Activated CD4-positive, CD25-positive, alpha-beta regulatory T cell treated with anti-CD3 and anti-CD28 coated beads, Interleukin-2, amount 50 U/mL, for 16 hours (primary cell): ENCODE results near the gene SERGEF.
"Not testable (repeated sequence)": the region's sequence is repeated elsewhere in the genome, so short reads cannot be mapped to it uniquely, and the experiment has no call there.

Source experiments
- DNase-seq: peaks from one replicate; pipeline ENCODE4 v3.0.0-alpha.2; 2020; ENCODE audit warnings: low read depth, low spot score

Gene SERGEF

DNA sequence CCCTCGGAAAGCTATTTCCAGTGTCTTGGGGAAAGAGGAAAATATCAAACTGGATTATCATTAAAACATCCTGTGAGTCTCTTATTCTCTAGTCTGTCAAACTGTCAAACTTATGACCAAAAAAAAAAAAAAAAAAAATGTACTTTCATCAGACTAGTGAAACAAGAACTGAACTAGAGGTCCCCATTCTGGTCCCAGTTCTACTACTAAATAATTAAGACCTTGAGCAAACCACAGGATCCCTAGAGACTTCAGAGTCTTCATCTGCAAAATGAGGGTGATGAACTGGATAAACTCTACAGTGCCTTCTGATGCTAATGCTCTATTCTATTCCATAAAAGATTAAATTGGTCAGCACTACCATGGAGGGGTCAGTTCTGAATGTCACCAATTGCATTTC is 105.8 kb downstream of the SERGEF start:
- no peak for DNase-seq

- DNase-seq = no peak
Observed at GRCh38 chr11:17906436-17906835, 106.4 kb downstream of the SERGEF start.

GRCh38 chr11:17905477-17905876 is 107.4 kb downstream of the SERGEF start:
- no peak for DNase-seq

- DNase-seq = no peak
Observed at GRCh38 chr11:17901481-17901880, 111.4 kb downstream of the SERGEF start.

GRCh38 chr11:17898782-17899181 is 114.1 kb downstream of the SERGEF start:
- DNase-seq = no peak

DNA sequence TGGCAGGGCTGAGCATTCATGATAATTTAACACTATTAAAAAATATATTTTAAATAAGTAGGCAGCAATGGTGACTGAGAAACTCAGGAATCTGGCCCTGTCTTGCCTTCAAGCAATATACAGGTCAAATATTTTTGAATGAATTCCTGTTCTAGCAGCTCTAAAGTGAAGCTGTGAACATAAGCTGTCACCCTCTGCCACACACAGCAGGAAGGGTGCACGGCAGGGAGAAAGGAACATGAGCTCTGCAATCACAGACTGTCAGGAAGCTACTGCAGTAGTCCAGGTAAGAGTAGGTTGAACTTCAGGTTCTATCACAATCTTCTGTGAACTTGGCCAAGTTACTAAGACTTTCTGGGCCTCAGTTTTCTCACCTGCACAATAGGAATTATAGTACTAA is 114.8 kb downstream of the SERGEF start:
- no peak for DNase-seq

DNA sequence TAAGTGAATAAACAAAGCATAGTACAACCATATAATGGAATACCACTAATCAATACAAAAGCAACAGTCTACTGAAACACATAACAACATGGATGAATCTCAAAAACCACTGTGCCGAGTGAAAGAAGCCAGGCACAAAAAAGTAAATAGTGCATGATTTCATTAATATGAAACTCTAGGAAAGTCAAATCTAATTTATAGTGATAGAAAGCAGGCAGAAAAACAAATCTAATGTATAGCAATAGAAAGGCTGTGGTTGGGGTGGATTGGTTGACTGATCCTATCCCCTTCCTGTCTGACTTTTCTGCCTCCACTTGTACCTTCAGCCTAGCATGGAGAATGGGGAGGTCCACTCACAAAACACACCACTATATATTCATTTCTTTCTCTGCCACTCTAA is 115.4 kb downstream of the SERGEF start:
- DNase-seq = no peak

DNA sequence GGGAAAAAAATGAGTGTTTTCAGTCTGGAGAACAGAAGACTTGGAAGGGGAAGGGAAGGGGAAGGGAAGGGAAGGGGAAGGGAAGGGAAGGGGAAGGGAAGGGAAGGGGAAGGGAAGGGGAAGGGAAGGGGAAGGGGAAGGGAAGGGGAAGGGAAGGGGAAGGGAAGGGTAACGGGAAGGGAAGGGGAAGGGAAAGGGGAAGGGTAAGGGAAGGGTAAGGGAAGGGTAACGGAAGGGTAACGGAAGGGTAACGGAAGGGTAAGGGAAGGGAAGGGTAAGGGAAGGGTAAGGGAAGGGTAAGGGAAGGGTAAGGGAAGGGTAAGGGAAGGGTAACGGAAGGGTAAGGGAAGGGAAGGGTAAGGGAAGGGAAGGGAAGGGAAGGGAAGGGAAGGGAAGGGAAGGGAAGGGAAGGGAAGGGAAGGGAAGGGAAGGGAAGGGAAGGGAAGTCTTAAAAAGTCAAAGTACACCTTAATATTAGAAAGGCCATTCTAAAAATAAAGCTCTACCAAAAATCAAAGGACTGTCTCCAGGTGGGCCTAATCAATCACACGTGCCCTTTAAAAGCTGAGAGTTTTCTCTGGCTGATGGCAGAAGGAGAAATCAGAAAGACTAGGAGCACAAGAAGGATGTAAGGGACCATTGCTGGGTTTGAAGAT is 116.2 kb downstream of the SERGEF start:
- not testable (repeated sequence) for DNase-seq

DNA sequence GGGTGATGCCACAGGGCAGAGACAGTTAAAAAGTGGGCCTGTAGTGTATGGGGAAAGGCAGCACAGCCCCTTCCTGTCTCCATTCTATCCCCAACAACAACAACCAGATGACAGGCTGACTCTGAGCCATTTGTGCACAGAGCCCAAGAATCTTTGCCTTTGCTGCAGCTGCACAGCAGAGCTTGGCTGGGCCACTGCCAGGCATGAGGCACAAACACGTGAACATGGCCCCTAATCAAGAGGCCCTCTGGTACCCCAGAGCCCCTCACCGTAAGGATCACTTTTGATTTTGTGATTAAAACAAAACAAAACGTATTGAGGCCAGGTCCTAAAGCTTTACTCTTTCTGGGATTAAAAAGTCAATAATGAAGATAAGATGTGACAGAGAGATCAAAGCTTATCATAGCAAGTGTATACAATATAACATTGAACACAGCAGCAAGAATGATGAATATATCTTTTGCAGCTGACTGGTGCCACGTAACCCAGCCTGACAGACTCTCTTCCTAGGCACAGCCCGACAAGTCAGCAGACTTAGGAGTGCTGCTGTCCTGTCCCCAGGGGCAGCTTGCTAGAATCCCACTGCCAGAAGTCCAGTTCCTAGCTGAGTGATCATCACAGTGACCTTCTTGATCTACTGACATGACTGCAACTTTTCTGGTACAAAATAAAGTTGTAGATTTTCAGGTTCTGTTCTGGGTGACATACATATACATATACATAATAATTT is 117.8 kb downstream of the SERGEF start:
- DNase-seq = no peak

- no peak for DNase-seq
Observed at GRCh38 chr11:17892409-17892808, 120.4 kb downstream of the SERGEF start.

DNA sequence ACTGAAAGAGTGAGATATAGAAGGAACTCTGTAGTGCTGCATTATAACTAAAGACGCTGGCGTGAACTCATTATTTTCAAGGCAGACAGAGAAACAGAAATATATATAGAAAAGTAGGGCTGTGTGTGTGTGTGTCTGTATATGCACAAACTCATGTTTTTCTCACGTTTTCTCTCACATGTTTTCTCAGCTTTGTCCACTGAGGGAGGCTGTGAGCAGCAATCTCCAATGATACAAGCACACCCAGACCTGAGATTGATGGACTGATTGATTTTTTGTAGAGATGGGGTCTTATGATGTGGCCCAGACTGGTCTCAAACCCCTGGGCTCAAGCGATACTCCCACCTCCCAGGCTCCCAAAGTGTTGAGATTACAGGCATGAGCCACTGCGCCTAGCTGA is 122.5 kb downstream of the SERGEF start:
- DNase-seq = no peak

DNA sequence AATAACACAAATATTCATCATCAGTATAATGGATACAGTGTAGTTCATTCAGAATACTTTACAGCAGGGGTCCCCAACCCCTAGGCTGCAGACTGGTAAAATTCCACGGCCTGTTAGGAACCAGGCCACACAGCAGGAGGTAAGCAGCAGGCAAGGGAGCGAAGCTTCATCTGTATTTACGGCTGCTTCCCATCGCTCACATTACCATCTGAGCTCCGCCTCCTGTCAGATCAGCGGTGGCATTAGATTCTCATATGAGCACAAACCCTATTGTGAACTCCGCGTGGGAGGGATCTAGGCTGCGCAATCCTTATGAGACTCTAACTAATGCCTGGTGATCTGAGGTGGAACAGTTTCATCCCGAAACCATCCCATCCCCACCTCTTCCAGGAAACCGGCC is 125.1 kb downstream of the SERGEF start:
- no peak for DNase-seq

GRCh38 chr11:17883946-17884345 is 128.9 kb downstream of the SERGEF start:
- no peak for DNase-seq

GRCh38 chr11:17883057-17883456 is 129.8 kb downstream of the SERGEF start:
- no peak for DNase-seq

DNA sequence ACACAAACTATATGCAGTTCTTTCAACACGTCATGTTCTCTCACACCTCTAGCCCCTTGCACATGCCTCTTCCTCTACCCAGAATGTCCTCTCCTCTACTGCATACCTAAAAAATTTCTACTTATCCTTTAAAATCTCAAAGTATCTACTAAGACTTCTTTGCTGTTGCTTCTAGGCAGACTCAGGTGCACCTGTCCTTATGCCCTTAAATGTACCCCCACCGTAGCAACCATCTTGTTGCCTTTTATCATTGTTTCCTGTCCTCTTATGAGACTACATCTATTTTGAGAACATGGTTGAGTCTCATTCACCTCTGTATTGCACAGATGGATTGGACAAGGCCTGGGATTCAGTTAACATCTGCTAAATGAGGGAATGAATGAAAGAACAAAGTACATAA is 134.1 kb downstream of the SERGEF start:
- DNase-seq = no peak

DNA sequence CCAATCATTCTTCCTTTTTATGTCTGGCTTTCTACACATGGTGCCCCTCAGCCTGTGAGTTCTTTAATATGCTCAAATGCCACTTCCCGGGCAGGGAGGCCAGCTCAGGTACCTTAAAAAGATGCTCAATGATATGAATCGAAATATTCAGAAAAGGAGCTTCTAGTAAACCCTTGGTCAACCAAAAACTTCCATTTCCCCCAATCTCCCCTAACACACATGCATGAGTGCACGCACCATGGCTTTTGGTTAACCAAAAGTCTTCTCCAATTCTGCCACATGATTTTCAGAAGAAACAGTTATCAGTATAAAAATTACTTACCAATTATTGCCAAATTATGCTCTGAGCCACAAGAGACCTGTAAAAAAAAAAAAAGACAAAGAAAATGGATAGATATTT is 135.0 kb downstream of the SERGEF start:
- DNase-seq = no peak

DNA sequence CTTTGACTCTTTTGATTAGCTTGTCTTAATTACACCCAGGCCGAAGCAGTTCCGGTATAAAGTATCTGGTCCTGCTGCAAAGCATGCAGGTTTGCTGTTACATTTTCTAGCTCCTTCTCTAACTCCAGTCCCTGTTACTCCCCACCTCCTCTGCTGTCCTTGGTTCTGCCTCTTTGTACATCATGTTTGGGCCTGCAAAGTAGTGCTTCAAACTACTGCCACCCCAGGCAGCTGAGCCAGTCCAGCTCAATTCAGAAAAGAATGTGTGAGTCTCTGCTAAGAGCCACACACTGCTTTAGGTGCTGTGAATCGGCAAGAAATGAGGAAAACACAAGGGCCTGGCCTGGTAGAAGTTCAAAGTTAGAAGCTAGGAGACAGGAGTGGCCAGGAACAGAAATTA is 136.0 kb downstream of the SERGEF start:
- no peak for DNase-seq

DNA sequence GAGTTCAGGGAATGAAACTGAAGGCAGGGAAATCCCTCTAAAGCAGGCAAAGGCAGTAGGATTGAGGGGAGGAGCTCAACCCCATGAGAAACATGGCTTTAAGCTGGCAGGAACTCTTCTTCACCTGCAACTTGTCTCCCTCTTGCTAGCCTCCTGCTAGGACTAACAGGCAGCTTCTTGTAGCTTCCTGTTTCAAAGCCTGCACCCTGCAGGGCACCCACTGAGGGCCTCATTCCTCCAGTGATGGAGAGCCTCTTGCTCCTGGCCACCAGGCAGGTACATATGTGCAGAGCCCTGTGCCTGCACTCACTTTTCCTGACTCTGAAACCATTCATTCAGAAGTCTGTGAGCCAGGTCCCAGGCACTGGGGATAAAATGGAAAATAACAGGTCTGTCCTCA is 137.0 kb downstream of the SERGEF start:
- no peak for DNase-seq

- no peak for DNase-seq
Observed at GRCh38 chr11:17873586-17873985, 139.3 kb downstream of the SERGEF start.

DNA sequence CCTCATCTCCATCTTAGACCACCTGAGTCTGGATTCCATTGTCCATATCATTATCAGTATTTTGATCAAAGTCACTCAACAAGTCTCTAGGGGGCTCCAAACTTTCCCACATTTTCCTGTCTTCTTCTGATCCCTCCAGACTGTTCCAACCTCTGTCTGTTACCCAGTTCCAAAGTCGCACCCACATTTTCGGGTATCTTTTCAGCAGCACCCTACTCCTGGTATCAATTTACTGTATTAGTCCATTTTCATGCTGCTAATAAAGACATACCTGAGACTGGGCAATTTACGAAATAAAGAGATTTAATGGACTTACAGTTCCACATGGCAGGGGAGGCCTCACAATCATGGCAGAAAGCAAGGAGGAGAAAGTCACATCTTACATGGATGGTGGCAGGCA is 144.4 kb downstream of the SERGEF start:
- DNase-seq = not testable (repeated sequence)

GRCh38 chr11:17867341-17867740 is 145.5 kb downstream of the SERGEF start:
- no peak for DNase-seq

- no peak for DNase-seq
Observed at GRCh38 chr11:17865765-17866428, 146.9 kb downstream of the SERGEF start.

- DNase-seq = no peak
Observed at GRCh38 chr11:17864478-17864941, 148.3 kb downstream of the SERGEF start.
